ENCODE measurements around the gene PDGFC. TPM values are rescaled to one million over a fixed set of nuclear protein-coding genes. Genes with fewer than 3 reads are reported as not detected.

Gene PDGFC
- total RNA-seq, 2 experiments from 2014 or later: not detected

- POLR2A ChIA-PET: no interaction called here
- TF ChIP-seq, protein P1, sequence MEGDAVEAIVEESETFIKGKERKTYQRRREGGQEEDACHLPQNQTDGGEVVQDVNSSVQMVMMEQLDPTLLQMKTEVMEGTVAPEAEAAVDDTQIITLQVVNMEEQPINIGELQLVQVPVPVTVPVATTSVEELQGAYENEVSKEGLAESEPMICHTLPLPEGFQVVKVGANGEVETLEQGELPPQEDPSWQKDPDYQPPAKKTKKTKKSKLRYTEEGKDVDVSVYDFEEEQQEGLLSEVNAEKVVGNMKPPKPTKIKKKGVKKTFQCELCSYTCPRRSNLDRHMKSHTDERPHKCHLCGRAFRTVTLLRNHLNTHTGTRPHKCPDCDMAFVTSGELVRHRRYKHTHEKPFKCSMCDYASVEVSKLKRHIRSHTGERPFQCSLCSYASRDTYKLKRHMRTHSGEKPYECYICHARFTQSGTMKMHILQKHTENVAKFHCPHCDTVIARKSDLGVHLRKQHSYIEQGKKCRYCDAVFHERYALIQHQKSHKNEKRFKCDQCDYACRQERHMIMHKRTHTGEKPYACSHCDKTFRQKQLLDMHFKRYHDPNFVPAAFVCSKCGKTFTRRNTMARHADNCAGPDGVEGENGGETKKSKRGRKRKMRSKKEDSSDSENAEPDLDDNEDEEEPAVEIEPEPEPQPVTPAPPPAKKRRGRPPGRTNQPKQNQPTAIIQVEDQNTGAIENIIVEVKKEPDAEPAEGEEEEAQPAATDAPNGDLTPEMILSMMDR (conservative IDR thresholded peaks at IDR 0.05; ENCODE audit: low read length): no peak
- TF ChIP-seq EZH2phosphoT487 (IDR thresholded peaks at IDR 0.05; ENCODE audit: borderline replicate concordance, low read depth, low read length): no peak
- CTCF ChIA-PET (ENCODE audit: unreplicated experiment): no interaction called here
- H3K9me2 ChIP-seq (ENCODE audit: insufficient read depth, low read length): no peaks in the 10 kb centered on the region
- no peaks in the 10 kb centered on the region for H3K4me1 ChIP-seq (ENCODE audit: insufficient read depth, low read length, poor library complexity, severe bottlenecking)
- intact Hi-C loops (cut with micrococcal nuclease; ENCODE audit: unreplicated experiment): no loop called here
- no peaks in the 10 kb centered on the region for H3K9me3 ChIP-seq (ENCODE audit: low read length)
- no TSS peak for BruUV-seq (replicated peaks)
- H2AFZ ChIP-seq (ENCODE audit: low read length): no peak overlapping the region
- no peak overlapping the region for H3K4me3 ChIP-seq (ENCODE audit: low read depth, low read length, poor library complexity, severe bottlenecking)
- no peak for DNase-seq (ENCODE audit: low spot score)
- no peak overlapping the region for H3K4me2 ChIP-seq (ENCODE audit: low read length)
- H4K20me1 ChIP-seq (ENCODE audit: insufficient read depth, low read length): no peaks in the 10 kb centered on the region
- H3K79me2 ChIP-seq (ENCODE audit: insufficient read depth, low read depth, low read length): no peaks in the 10 kb centered on the region
- H3K36me3 ChIP-seq (ENCODE audit: insufficient read depth, low read length): no peaks in the 10 kb centered on the region
- H3K27ac ChIP-seq (ENCODE audit: low read depth, low read length, poor library complexity, severe bottlenecking): no peak overlapping the region
Observed at GRCh38 chr4:156771171-156771837, 200.3 kb downstream of the PDGFC start.

- intact Hi-C loops (cut with micrococcal nuclease; ENCODE audit: unreplicated experiment): no loop called here
- ChIA-PET CTCF (ENCODE audit: unreplicated experiment) (no interaction called here), POLR2A (interaction anchor here (0.7 to 1.1 kb wide), 4 partner anchors 8 to 512 kb away, joined by 3 to 4 read pairs (median 3); no protein-coding TSS in a partner anchor)
- H3K4me3 ChIP-seq (ENCODE audit: low read depth, low read length, poor library complexity, severe bottlenecking): no peak overlapping the region
- no peak overlapping the region for H3K4me2 ChIP-seq (ENCODE audit: low read length)
- no peaks in the 10 kb centered on the region for H3K9me2 ChIP-seq (ENCODE audit: insufficient read depth, low read length)
- H3K4me1 ChIP-seq (ENCODE audit: insufficient read depth, low read length, poor library complexity, severe bottlenecking): no peaks in the 10 kb centered on the region
- no TSS peak for BruUV-seq (replicated peaks)
- DNase-seq (ENCODE audit: low spot score): no peak
- H2AFZ ChIP-seq (ENCODE audit: low read length): no peak overlapping the region
- H4K20me1 ChIP-seq (ENCODE audit: insufficient read depth, low read length): no peaks in the 10 kb centered on the region
- H3K36me3 ChIP-seq (ENCODE audit: insufficient read depth, low read length): no peaks in the 10 kb centered on the region
- H3K27ac ChIP-seq (ENCODE audit: low read depth, low read length, poor library complexity, severe bottlenecking): no peak overlapping the region
- H3K79me2 ChIP-seq (ENCODE audit: insufficient read depth, low read depth, low read length): no peaks in the 10 kb centered on the region
- H3K9me3 ChIP-seq (ENCODE audit: low read length): no peaks in the 10 kb centered on the region
- TF ChIP-seq EZH2phosphoT487 (IDR thresholded peaks at IDR 0.05; ENCODE audit: borderline replicate concordance, low read depth, low read length): no peak
- TF ChIP-seq, protein P1 (conservative IDR thresholded peaks at IDR 0.05; ENCODE audit: low read length): no peak
Observed at GRCh38 chr4:156770140-156770539, 201.5 kb downstream of the PDGFC start.

- Histone ChIP-seq H4K20me1 (ENCODE audit: insufficient read depth, low read length) (no peaks in the 10 kb centered on the region), H3K9me2 (ENCODE audit: insufficient read depth, low read length) (no peaks in the 10 kb centered on the region), H3K4me1 (ENCODE audit: insufficient read depth, low read length, poor library complexity, severe bottlenecking) (no peaks in the 10 kb centered on the region), H3K9me3 (ENCODE audit: low read length) (no peaks in the 10 kb centered on the region), H3K4me3 (ENCODE audit: low read depth, low read length, poor library complexity, severe bottlenecking) (no peak overlapping the region), H3K79me2 (ENCODE audit: insufficient read depth, low read depth, low read length) (no peaks in the 10 kb centered on the region), H3K36me3 (ENCODE audit: insufficient read depth, low read length) (no peaks in the 10 kb centered on the region), H2AFZ (ENCODE audit: low read length) (no peak overlapping the region), H3K27ac (ENCODE audit: low read depth, low read length, poor library complexity, severe bottlenecking) (no peak overlapping the region), H3K4me2 (ENCODE audit: low read length) (no peak overlapping the region)
- CTCF ChIA-PET (ENCODE audit: unreplicated experiment): no interaction called here
- POLR2A ChIA-PET: interaction anchor here (0.7 kb wide), 1 partner anchor 17 kb away, joined by 3 read pairs; no protein-coding TSS in a partner anchor
- intact Hi-C loops (cut with micrococcal nuclease; ENCODE audit: unreplicated experiment): no loop called here
- no TSS peak for BruUV-seq (replicated peaks)
- TF ChIP-seq, protein P1 (conservative IDR thresholded peaks at IDR 0.05; ENCODE audit: low read length): no peak
- no peak for TF ChIP-seq EZH2phosphoT487 (IDR thresholded peaks at IDR 0.05; ENCODE audit: borderline replicate concordance, low read depth, low read length)
- DNase-seq (ENCODE audit: low spot score): no peak
Observed at GRCh38 chr4:156767911-156768415, 203.6 kb downstream of the PDGFC start.

Data from OCI-LY7 (cell line).